HG03103 (cell line): ENCODE measurements around the gene DRC7.
"Not testable (repeated sequence)": the region's sequence is repeated elsewhere in the genome, so short reads cannot be mapped to it uniquely, and the experiment has no call there.

Experiments used
- ATAC-seq: cut with Tn5 transposase; IDR thresholded peaks from one replicate; pipeline ENCODE4 v1.9.1; 2021; ENCODE audit warnings: low read depth; ENCODE audit not compliant: unreplicated experiment

The DRC7 gene

DNA sequence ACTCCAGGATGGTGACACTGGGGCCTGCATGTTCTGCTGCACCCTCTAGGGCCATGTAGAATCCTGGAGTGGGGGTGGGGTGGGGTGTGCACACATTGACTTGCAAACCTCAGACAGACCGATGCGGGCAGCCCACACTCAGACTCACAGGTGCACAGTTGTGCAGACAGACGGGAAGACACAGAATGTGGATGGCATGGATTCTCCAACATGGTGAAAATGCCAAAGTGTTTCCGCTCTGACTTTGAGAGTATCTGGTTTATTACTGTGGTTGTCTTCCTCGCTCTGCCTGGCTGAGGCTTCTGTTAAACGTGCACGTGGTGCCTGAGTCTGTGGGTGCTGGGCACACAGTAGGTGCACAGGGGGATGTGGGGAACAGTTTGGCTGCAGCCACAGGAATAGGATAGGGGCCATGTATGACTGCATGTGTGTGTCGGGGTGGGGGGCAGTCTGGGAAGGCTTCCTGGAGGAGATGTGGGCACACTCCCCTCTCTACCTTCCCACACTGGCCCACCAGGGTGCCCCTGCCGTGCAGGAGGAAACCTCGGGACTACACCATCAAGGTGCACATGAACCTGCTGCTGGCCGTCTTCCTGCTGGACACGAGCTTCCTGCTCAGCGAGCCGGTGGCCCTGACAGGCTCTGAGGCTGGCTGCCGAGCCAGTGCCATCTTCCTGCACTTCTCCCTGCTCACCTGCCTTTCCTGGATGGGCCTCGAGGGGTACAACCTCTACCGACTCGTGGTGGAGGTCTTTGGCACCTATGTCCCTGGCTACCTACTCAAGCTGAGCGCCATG is 35.5 kb upstream of the DRC7 start:
- ATAC-seq, result no peak

DNA sequence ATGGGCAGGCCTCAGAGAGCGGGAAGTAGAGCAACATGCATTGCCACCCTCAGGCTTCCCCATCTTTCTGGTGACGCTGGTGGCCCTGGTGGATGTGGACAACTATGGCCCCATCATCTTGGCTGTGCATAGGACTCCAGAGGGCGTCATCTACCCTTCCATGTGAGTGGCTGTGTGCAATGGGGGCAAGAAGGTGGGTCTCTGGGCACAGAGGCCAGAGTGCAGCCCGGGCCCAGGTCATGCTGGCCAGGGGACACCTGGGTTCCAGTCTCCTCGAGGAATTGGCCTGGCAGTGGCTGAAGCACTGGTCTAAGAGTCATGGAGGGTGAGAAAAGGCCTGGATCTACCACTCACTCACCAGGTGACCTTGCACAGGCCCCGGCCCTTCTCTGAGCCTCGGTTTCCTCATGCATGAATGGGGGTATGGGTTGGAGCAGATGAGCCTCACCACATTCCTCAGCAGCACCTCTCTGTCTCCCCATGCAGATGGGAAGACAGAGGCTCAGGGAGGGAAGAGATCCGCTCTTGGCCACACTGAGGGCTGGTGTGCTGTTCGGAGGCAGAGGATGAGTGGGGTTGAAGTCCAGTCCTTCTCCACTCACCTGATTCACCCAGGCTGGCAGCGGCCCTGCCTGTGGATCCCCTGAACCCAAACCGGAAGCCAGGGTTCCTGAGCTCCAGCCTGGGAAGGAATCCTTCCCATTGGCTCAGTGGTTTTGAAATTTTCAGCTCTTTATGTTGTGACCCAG is 33.7 kb upstream of the DRC7 start:
- ATAC-seq, result no peak

DNA sequence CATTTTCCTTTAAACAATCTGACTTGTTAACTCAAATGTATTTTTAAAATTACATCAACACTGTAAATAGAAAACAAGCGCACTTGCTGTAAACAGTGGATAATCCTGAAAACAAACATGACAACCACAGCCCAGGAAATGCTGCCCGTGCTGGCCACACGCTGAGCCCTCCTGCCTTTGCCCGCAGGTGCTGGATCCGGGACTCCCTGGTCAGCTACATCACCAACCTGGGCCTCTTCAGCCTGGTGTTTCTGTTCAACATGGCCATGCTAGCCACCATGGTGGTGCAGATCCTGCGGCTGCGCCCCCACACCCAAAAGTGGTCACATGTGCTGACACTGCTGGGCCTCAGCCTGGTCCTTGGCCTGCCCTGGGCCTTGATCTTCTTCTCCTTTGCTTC is 33.1 kb upstream of the DRC7 start:
- no peak for ATAC-seq

DNA sequence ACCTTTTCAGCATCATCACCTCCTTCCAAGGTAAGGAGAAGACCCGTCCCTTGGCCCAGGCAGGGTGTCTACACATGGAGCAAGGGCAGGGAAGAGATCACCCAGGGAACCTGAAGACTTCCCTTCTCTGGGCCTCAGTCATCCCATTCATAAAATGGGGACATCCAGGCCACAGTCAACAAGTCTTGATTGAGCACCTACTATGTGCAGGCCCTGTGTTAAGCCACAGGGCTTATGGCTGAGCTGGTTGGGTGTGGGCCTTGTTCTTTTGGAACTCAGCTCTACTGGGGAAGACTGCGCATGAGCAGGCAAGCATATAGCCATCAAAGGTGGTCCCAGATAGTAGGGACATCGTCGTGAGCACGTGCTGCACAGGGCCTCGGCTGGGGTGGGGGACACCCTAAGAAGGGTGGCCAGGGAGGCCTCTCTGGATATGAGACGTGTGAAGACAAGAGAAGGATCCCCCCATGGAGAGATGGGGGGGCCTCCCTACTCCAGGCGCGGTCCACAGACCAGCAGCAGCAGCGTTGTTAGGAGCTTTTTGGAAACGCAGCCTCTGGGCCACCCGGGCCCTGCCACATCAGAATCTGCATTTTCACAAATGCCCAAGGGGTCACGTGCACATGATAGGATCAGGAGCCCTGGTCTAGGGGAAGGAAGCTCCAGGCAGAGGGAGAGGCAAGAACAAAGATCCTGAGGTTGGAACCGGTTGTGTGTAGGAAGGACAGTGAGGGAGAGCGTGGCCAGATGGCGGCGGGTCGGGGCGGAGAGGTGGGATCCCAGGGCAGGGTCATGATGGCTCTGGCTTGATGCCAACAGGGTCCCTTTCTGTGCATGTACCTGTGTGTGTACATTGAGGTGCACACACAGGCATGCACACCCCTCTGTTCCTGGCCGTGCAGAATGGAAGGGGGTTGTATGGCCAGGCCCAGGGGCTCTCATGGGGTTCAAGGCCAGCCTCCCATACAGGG is 32.4 kb upstream of the DRC7 start:
- no peak for ATAC-seq

DNA sequence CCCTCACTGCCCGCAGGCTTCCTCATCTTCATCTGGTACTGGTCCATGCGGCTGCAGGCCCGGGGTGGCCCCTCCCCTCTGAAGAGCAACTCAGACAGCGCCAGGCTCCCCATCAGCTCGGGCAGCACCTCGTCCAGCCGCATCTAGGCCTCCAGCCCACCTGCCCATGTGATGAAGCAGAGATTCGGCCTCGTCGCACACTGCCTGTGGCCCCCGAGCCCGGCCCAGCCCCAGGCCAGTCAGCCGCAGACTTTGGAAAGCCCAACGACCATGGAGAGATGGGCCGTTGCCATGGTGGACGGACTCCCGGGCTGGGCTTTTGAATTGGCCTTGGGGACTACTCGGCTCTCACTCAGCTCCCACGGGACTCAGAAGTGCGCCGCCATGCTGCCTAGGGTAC is 31.2 kb upstream of the DRC7 start:
- no peak for ATAC-seq

DNA sequence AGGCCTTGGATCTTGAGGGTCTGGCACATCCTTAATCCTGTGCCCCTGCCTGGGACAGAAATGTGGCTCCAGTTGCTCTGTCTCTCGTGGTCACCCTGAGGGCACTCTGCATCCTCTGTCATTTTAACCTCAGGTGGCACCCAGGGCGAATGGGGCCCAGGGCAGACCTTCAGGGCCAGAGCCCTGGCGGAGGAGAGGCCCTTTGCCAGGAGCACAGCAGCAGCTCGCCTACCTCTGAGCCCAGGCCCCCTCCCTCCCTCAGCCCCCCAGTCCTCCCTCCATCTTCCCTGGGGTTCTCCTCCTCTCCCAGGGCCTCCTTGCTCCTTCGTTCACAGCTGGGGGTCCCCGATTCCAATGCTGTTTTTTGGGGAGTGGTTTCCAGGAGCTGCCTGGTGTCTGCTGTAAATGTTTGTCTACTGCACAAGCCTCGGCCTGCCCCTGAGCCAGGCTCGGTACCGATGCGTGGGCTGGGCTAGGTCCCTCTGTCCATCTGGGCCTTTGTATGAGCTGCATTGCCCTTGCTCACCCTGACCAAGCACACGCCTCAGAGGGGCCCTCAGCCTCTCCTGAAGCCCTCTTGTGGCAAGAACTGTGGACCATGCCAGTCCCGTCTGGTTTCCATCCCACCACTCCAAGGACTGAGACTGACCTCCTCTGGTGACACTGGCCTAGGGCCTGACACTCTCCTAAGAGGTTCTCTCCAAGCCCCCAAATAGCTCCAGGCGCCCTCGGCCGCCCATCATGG is 30.5 kb upstream of the DRC7 start:
- ATAC-seq, result no peak

DNA sequence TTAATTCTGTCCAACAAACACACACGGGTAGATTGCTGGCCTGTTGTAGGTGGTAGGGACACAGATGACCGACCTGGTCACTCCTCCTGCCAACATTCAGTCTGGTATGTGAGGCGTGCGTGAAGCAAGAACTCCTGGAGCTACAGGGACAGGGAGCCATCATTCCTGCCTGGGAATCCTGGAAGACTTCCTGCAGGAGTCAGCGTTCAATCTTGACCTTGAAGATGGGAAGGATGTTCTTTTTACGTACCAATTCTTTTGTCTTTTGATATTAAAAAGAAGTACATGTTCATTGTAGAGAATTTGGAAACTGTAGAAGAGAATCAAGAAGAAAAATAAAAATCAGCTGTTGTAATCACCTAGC is 30.0 kb upstream of the DRC7 start:
- no peak for ATAC-seq

DNA sequence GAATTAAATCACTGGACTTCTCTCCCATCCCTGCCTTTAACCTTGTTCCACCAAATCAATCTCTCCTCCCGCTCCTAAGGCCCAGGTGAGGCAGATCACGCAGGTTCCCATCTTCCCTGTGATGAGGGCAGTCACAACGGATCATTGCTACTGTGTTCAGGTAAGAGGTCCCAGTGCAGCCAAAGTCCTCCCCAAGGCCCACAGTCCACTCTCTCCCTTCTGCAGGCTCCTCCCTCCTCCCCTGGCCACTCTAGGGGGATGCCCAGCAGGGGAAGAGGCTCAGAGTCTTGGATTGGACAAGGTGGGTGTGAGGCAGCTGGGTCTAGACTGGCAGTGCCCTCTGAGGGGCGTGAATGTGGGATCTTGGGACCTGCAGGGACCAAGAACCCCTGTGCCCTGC is 29.1 kb upstream of the DRC7 start:
- ATAC-seq, result no peak

DNA sequence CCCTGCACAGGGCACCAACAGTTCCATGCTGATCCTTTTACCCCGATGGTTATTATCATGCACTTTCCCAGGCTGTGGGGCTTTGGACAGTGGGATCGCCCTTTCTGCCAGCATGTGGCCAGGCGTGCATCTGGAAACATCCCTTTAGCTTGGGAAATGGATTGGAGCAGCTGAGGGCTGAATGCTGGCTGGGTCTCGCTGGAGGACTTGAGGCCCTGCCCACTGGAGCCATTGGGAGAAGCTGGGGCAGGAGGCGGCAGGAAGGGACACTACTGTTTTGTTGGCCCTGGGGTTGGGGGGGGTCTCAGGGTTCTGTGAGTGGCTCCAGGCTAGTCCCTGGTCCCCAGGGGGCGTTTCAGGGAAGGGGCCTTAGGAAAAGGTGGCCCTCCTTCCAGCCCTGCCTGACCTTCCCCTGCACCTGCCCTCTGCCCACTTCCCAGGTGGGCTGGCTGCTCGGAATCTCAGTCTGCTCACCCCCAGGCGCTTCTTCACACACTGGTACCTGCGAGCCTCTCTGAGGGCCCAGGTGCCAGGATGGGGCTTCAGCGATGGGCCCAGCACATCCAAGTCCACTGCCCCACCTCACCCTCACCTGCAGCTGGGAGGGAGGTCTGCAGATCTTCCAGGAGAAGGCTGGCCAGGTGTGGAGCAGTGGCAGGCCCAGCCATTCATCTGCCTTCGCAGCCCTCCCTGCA is 28.1 kb upstream of the DRC7 start:
- ATAC-seq, result no peak

DNA sequence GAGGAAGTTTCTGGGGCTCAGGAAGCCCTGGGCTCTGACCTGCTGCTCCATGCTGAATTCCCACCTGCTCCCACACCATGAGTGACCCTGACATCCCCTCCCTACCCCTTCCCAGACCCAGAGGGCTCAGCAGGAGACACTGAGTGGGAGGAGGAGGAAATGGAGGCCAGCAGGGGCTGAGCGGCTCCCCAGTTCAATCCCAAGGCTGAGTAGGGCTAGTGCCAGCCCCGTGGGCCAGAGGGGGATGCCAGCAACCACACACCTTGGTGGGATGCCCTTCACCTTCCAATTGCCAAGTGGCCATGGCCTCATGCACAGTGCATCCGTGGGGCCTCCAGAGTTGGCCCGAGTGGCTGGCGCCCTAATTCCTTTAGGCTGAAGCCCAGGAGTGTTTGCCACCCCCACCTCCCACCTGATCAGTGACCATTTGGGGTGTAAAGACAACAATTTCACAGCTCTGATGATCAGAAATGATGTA is 27.5 kb upstream of the DRC7 start:
- ATAC-seq, result no peak

DNA sequence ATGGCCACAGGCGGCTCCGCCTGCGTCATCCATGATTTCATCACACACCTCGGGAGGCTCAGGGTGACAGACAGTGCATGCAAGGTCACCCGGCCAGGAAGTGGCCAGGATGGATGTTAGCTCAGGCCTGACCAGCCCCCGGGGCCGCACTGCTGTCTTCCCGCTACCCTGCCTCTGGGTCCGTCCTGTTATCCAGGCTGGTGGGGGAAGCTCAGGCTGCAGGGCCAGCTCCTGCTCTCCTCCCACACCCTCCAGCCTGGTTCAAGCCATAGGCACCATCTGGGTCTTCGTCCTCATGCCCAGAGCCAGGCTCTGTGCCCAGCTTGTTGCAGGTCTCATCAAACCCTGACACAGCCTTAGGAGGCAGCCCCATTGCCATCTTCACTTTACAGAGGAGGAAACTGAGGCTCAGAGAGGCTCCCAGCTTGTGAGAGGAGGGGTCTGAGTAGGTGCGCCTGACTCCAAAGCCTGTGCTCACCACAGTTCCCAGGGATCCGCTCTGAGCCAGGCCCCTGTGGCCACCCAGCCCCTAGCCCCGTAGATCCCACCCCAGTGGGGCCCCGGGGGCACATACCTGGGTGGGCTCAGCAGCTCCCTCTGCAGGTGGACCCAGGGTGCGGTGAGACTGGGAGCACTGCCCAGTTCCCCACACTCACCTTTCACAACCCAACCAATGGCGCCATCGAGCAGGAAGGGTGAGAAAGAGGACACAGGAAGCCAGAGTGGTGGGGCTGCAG is 26.9 kb upstream of the DRC7 start:
- ATAC-seq, result no peak

DNA sequence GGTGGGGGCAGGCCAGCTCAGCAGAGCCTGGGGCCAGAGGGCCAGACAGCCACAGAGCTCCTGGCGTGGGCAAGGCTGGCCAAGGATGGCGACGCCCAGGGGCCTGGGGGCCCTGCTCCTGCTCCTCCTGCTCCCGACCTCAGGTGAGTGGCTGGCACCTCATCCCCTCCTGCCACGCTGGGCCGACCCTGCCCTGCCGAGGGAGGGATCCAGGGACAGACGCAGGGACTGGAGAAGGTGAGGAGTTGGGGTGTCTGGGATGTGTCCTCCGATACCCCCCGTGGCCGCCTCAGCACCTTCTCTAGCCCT is 26.4 kb upstream of the DRC7 start, which contains the start of gene ADGRG3:
TSS of gene ADGRG3 (plus strand) at position 44 of the 309 bp plus-strand sequence. CDS start at position 86, 42 bp downstream.
- no peak for ATAC-seq

DNA sequence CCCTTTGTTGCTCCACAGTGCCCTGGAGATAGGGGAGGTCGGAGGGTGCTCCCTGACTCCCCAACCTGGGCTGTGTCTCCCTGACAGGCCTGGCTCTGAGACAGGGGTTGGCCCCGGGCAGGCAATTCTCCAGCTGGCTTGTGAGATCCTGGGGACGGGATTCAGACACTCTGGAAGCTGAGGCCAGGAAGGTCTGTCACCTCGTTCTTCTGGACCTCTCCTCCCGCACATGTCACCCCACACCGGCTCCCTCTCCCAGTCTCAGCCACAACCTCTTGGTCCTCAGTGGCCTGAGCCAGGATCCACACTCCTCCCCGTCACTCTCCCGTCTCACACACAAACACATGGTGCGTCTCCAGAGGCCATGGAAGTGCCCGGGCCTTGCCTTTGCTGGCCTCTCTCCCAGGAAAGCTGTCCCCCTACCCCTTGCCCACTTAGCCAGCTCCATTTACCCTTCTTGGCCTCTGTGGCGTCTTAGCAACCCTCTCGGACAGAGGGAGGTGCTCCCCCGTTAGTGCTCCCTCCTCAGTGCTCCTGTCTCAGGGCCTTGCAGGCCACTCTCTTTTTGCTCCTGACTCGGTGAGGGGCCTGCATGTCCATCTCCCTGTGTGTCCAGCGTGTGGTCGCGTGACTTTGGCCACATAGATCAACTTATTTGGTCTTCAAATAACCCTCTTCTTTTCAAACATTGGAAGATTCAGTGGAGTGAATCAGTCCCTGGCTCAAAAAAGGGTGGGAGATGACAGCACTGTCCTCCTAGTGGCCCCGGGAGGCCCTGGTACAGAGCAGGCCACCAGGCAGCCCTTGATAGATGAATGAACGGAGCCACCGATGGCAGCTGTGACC is 25.8 kb upstream of the DRC7 start:
- ATAC-seq, result no peak

DNA sequence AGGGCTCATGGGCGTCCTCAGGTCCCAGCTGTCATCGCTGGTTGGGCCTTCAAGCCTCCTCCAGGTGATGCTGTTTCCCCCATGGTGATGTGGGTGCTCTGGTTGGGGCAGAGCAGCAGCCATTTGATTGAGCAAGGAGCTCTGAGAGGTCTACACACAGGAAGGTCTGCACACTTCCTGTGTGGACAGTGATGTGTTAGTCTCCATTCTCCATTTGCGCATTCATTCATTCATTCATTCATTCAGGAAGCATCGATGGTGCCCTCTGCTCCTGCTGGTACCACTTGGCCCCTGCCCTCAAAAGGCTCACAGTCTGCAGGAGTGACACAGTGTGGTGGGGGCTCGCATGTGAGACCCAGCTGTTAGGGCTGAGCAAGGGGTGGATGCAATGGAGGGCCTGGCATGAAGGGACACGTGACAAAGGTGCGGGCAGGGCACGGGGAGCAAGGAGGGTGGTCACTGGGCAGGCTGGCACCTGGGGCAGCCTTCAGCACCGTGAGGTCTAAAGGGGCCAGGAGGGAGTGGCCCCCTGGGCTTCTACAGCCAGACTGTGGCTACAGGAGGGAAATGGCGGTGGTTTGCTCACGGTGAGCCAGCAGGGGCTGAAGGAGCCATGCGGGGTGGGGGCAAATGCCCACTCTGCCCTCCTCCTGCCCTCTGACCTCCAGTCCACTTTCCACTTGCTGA is 25.0 kb upstream of the DRC7 start:
- ATAC-seq, result no peak

DNA sequence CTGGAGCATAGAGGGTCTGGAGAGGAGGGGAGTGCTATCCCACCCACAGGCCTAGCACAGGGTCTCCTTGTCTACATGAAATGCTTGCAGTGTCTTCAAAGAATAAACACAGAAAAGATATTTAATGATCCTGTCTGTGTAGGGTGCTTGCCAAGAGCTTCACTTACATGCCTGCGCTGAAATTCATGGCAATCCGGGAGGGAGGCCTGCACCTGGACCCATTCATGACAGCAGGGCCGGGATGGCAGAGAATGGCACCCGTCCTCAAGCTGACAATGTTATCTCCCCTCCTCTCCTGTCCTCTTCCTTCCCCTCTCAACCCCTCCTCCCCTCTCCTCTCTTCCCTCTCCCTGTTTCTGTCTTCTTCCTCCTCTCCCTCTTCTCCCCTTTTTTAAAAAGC is 24.4 kb upstream of the DRC7 start:
- no peak for ATAC-seq

DNA sequence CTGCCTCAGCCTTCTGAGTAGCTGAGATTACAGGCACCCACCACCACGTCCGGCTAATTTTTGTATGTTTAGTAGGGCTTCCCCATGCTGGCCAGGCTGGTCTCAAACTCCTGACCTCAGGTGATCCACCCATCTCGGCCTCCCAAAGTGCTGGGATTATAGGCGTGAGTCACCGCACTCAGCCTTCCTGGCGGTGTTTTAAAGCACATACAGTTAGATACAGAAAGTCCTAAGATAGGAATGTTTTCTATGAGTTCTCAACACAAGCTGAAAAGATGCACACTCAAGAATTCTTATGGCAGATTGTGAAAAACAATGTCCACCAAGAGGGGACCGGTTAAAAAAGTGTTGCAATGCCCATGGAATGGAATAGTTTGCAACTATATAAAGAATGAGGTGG is 23.2 kb upstream of the DRC7 start:
- ATAC-seq, result not testable (repeated sequence)

DNA sequence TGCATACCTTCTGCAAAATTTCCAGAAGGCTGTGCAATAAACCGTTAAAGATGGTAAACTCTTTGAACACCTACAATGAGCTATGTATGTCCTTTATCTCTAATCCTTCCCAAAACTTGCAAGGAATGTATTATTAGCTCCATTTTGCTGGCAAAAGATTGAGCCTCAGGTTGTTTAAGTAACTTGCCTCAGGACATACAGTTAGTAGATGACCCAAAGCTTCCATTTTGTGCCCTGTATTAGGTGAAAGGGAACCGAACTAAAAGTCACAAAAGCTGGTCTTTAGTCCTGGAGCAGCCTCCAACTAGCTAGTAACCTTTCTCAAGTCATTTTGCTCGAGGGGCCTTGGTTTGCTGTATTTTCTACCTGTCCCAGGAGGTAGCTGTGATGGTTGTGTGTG is 22.2 kb upstream of the DRC7 start:
- ATAC-seq, result no peak

DNA sequence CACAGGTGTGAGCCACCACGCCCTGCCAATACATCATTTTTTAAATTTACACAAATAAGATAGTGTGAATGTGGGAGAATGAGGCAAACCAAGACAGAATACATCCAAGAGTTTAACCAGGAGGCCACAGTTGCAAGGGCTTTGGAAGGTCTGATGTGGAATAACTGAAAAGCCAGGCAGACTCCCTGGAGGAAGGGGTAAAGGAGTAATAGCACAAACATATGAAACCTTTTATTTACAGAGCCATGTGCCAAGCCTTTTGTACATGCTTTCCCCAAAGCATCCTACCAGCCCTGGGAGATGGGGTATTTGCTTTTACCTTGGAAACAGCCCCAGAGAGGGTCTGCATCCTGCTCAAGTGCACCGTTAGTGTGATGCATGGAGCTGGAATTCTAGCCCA is 21.8 kb upstream of the DRC7 start:
- no peak for ATAC-seq
